Iris pigment epithelial cell (primary cell): Measurements from ENCODE around the gene DALRD3.

Experiments used
- DNase-seq: peaks from one replicate; pipeline ENCODE4 v3.0.0-alpha.2; 2011; ENCODE audit warnings: low read depth

Gene DALRD3, protein sequence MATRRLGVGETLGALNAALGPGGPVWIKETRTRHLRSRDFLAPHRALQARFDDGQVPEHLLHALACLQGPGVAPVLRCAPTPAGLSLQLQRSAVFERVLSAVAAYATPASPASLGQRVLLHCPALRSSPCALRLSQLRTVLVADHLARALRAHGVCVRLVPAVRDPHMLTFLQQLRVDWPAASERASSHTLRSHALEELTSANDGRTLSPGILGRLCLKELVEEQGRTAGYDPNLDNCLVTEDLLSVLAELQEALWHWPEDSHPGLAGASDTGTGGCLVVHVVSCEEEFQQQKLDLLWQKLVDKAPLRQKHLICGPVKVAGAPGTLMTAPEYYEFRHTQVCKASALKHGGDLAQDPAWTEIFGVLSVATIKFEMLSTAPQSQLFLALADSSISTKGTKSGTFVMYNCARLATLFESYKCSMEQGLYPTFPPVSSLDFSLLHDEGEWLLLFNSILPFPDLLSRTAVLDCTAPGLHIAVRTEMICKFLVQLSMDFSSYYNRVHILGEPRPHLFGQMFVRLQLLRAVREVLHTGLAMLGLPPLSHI

GRCh38 chr3:49017971-49018706, at the start of gene DALRD3:
DALRD3 (minus strand) TSS chr3:49018580; CDS start chr3:49018564, 16 bp downstream.
- DNase-seq = peak; percentile 73

GRCh38 chr3:49058011-49058410, 39.6 kb upstream of the DALRD3 start:
- DNase-seq = peak; percentile 22

DNA sequence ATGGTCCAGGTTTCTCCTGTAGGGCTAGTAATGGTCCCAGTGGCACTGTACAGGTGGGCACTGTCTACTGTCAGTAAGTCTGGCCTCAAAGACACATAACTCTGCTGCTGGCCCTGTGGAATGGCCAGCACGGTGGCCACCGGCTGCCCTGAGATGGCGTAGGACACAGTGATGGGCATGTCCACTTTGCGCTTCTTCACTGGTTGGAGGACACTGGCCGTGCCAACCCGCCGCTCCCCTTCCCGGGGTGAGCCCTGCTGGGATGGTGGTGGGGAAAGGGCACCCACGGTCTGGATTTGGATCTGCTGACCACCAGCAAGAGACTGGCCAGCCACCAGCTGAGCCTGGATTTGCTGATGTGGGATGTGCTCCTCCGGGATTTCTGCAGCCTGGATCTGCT, 38.9 kb upstream of the DALRD3 start:
- no peak for DNase-seq

- DNase-seq = no peak
Measured at GRCh38 chr3:49054344-49054862, 36.0 kb upstream of the DALRD3 start.

- DNase-seq = no peak
Measured at GRCh38 chr3:49053543-49053942, 35.2 kb upstream of the DALRD3 start.

GRCh38 chr3:49035281-49035680, 16.9 kb upstream of the DALRD3 start:
- no peak for DNase-seq

GRCh38 chr3:49034650-49035049, 16.3 kb upstream of the DALRD3 start:
- DNase-seq = no peak

GRCh38 chr3:49032646-49033304, 14.4 kb upstream of the DALRD3 start:
- peak; percentile 45 for DNase-seq

- DNase-seq = no peak
Measured at GRCh38 chr3:49030321-49030720, 11.9 kb upstream of the DALRD3 start.

- no peak for DNase-seq
Measured at GRCh38 chr3:49029563-49029884, 11.1 kb upstream of the DALRD3 start.

GRCh38 chr3:49028673-49029562, 10.5 kb upstream of the DALRD3 start, which contains the start of gene IMPDH2:
IMPDH2 (minus strand) TSS chr3:49029398; CDS start chr3:49029350, 48 bp downstream.
- DNase-seq = peak; percentile 88

DNA sequence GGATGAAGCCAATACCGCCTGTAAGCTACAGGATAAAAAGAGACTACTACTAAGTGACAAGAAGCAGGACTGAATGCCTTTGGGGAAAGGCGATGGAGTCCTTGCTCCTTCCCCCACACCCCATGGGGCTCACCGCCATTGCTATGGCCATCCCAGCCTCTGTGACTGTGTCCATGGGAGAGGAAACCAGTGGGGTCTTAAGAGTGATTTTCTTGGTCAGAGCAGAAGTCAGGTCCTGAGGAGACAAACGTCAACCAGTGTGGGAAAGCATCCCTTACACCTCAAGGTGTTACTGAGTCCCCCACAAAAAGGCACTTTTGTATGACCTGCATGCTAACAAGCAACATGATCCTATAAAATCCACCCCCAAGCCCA, 9.9 kb upstream of the DALRD3 start:
- no peak for DNase-seq

GRCh38 chr3:49027634-49028033, 9.3 kb upstream of the DALRD3 start:
- DNase-seq = no peak

DNA sequence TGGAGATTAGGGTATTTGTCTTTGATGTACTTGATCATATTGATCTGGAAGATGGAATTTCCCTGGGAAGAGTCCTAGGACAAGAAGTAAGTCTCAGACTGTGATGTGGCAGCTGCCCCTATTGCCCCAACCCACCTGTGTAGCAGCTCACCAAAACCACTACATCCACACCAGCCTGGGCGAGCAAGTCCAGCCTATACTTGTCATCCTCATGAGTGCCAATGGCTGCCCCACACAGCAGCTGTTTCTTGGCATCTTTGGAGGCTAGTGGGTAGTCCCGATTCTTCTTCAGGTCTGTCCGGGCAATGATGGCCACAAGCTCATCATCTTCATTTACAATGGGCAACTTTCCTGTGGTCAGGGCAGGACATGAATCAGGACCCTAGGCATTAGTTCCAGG, 8.2 kb upstream of the DALRD3 start:
- DNase-seq = no peak

DNA sequence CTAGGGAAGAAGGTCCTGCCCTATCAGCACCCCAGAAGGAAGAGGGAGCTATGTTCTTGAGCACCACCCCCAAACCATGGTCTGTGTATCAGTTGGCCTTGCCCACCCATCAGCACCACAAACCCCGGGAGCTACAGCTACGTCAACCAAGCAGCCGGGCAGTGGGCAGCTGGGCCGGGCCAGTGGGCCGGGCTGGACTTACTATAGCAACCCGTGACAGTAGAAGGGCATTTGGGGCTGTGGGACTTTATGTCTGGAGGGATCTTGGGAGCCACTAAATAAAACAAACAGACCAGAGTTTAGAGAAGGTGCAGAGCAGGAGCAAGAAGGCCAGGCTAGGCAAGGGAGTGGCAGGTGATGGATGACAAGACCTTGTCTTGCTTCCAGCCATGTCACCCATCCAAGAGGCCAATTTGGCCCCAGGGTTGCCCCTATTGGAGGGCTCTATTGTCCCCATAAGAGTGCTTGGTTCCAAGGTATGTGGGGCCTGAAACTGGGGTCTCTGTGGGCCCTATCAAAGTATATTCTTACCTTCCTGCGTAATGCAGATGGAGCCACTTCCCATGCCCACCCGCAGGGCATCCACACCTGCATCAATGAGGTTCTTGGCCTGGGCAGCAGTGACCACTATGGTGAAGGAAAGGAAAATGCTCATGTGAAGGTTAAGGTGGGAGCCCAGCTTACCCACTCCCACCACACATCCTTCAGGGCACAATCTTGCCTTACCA, 7.6 kb upstream of the DALRD3 start:
- no peak for DNase-seq

GRCh38 chr3:49025005-49025792, 6.8 kb upstream of the DALRD3 start:
- no peak for DNase-seq

DNA sequence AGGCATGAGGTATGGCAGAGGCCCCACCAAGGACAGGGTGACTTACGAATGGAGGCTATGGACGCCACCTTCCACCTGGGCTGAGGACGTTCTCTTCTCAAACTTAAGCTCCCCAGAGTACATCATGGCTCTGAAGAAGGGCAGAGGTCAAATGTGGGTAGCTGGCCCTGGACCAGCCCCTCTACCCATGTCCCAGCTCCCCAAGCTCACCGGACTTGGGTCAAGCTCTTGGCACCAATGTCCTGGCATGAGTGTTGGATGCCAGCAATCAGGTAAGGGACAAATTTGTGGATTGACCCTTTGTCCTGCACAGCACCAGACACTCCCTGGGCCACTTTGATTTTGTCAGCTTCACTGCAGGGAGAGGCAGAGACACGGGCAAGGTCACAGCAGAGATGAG, 6.1 kb upstream of the DALRD3 start:
- DNase-seq = no peak

- DNase-seq = no peak
Measured at GRCh38 chr3:49023775-49024174, 5.4 kb upstream of the DALRD3 start.

DNA sequence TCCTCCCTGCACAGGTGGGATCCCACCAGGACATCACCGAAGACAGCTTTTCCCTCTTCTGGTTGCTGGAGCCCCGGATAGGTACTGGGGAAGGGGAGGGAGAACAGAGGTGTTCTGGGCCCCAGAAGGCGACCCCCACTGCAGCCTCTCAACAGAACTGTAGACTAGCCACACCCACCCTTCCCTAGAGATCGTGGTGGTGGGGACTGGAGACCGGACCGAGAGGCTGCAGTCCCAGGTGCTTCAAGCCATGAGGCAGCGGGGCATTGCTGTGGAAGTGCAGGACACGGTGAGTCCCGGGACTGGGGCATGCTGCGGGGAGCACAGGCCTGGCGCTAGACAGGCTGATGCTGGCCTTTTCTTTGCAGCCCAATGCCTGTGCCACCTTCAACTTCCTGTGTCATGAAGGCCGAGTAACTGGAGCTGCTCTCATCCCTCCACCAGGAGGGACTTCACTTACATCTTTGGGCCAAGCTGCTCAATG, 4.3 kb upstream of the DALRD3 start:
- no peak for DNase-seq
